ENCODE data around the gene RAMP1. TPM values are rescaled to one million over a fixed set of nuclear protein-coding genes. Genes with fewer than 3 reads are reported as not detected.

RAMP1 gene
- total RNA-seq, 1 experiment from 2014 or later: 23.4 TPM

DNA sequence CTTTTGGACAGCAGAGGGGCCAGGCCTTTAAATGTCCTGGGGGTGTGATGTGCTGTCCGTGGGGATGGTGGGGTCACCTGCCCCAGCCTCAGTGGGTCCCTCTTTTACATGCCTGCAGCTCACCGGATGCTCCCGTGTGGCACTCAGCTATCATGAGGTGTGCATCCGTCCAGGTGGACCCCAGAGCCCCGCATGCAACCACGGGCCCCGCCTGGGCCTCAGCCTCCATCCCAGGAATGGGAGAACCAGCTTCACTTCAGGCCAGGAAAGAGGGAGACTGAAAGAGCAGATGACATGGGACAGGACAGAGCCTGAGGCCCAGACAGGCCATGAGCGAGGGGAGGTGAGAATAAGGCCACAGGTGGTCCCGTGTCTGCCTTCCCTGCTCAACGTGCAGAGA is 37.5 kb downstream of the RAMP1 start:
- no TSS peak for BruUV-seq (replicated peaks)
- DNase-seq (ENCODE audit: low read depth, low spot score) (no peak), ATAC-seq (no peak)
- TF ChIP-seq SRF (IDR thresholded peaks at IDR 0.05; ENCODE audit: low read depth): no peak
- TF ChIP-seq, protein P1, sequence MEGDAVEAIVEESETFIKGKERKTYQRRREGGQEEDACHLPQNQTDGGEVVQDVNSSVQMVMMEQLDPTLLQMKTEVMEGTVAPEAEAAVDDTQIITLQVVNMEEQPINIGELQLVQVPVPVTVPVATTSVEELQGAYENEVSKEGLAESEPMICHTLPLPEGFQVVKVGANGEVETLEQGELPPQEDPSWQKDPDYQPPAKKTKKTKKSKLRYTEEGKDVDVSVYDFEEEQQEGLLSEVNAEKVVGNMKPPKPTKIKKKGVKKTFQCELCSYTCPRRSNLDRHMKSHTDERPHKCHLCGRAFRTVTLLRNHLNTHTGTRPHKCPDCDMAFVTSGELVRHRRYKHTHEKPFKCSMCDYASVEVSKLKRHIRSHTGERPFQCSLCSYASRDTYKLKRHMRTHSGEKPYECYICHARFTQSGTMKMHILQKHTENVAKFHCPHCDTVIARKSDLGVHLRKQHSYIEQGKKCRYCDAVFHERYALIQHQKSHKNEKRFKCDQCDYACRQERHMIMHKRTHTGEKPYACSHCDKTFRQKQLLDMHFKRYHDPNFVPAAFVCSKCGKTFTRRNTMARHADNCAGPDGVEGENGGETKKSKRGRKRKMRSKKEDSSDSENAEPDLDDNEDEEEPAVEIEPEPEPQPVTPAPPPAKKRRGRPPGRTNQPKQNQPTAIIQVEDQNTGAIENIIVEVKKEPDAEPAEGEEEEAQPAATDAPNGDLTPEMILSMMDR (IDR thresholded peaks at IDR 0.05 in 2 of 3, conservative IDR thresholded peaks at IDR 0.05 in 1 of 3; ENCODE audit: borderline replicate concordance in 1 of 3, insufficient read depth in 1 of 3, low read depth in 2 of 3, low read length in 2 of 3): no peak
- TF ChIP-seq SIN3A (IDR thresholded peaks at IDR 0.05; ENCODE audit: low read depth): no peak
- no peak for TF ChIP-seq EZH2 (IDR thresholded peaks at IDR 0.05)
- TF ChIP-seq, protein P2, sequence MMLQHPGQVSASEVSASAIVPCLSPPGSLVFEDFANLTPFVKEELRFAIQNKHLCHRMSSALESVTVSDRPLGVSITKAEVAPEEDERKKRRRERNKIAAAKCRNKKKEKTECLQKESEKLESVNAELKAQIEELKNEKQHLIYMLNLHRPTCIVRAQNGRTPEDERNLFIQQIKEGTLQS (IDR thresholded peaks at IDR 0.05): no peak
- no peak for TF ChIP-seq YY1 (IDR thresholded peaks at IDR 0.05; ENCODE audit: extremely low read depth, insufficient replicate concordance, low read depth, low read length)
- no peaks in the 10 kb centered on the region for H3K9me2 ChIP-seq (ENCODE audit: insufficient read depth)
- no peaks in the 10 kb centered on the region for H3K79me2 ChIP-seq (ENCODE audit: insufficient read depth, low read length)
- CTCF ChIA-PET: no interaction called here
- intact Hi-C loops (cut with micrococcal nuclease): no loop called here
- H4K20me1 ChIP-seq (ENCODE audit: insufficient read depth): no peaks in the 10 kb centered on the region
- peaks cover 2 to 11% of the 10 kb centered on the region in 2 experiments; a peak in 1 of 4 replicates for H3K4me1 ChIP-seq (ENCODE audit: control insufficient read depth in 1 of 2, insufficient read depth in 2 of 2, low read length in 2 of 2)
- H3K9me3 ChIP-seq (ENCODE audit: control insufficient read depth in 1 of 2, insufficient read depth in 1 of 2, low read depth in 1 of 2, low read length in 2 of 2): no peaks in the 10 kb centered on the region
- no peak overlapping the region for H3K9ac ChIP-seq (ENCODE audit: low read length)
- no peak overlapping the region for H2AFZ ChIP-seq (ENCODE audit: low read depth, low read length, poor library complexity, severe bottlenecking)
- POLR2A ChIA-PET: no interaction called here
- no peak overlapping the region for H3K4me2 ChIP-seq (ENCODE audit: low read length)
- H3K27me3 ChIP-seq (ENCODE audit: insufficient read depth, low read length): no peaks in the 10 kb centered on the region
- no peak overlapping the region for H3K4me3 ChIP-seq (replicated peaks in 1 of 2; ENCODE audit: low read depth in 1 of 2, low read length in 2 of 2)
- RAD21 ChIA-PET (ENCODE audit: low non-redundant PET in 1 of 2, low total read pairs in 2 of 2, uncharacterized antibody in 2 of 2, unreplicated experiment in 2 of 2): no interaction called here
- no peaks in the 10 kb centered on the region for H3K36me3 ChIP-seq (ENCODE audit: control insufficient read depth in 1 of 2, insufficient read depth in 2 of 2, low read length in 2 of 2)
- no peak overlapping the region for H3K27ac ChIP-seq (ENCODE audit: low read depth, low read length)

DNA sequence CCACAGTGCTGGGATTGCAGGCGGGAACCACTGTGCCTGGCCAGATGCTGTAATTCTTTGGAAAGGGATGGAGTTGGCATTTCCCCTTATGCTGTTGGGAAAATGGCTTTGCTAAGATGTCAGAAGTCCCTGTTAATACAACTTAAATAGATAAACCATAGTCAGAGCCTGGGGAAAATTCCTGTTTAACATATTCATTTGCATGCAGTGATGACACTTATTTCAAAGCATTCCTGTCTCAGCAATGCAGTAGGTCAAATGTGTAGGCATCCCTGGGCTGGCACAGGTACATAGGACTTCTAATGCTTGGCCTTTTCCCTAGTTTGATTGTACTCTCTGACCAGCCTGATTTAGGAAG is 38.6 kb downstream of the RAMP1 start:
- no peak overlapping the region for H3K4me3 ChIP-seq (replicated peaks in 1 of 2; ENCODE audit: low read depth in 1 of 2, low read length in 2 of 2)
- BruUV-seq (replicated peaks): no TSS peak
- H3K9me2 ChIP-seq (ENCODE audit: insufficient read depth): no peaks in the 10 kb centered on the region
- H3K4me1 ChIP-seq (ENCODE audit: control insufficient read depth in 1 of 2, insufficient read depth in 2 of 2, low read length in 2 of 2): peaks cover 2 to 12% of the 10 kb centered on the region in 2 experiments; a peak in 1 of 4 replicates
- H3K27ac ChIP-seq (ENCODE audit: low read depth, low read length): no peak overlapping the region
- ChIA-PET POLR2A (no interaction called here), RAD21 (ENCODE audit: low non-redundant PET in 1 of 2, low total read pairs in 2 of 2, uncharacterized antibody in 2 of 2, unreplicated experiment in 2 of 2) (no interaction called here), CTCF (no interaction called here)
- H3K27me3 ChIP-seq (ENCODE audit: insufficient read depth, low read length): no peaks in the 10 kb centered on the region
- H3K36me3 ChIP-seq (ENCODE audit: control insufficient read depth in 1 of 2, insufficient read depth in 2 of 2, low read length in 2 of 2): no peaks in the 10 kb centered on the region
- no peak overlapping the region for H3K9ac ChIP-seq (ENCODE audit: low read length)
- intact Hi-C loops (cut with micrococcal nuclease): no loop called here
- no peak overlapping the region for H2AFZ ChIP-seq (ENCODE audit: low read depth, low read length, poor library complexity, severe bottlenecking)
- no peak overlapping the region for H3K4me2 ChIP-seq (ENCODE audit: low read length)
- no peaks in the 10 kb centered on the region for H3K9me3 ChIP-seq (ENCODE audit: control insufficient read depth in 1 of 2, insufficient read depth in 1 of 2, low read depth in 1 of 2, low read length in 2 of 2)
- ATAC-seq (no peak), DNase-seq (ENCODE audit: low read depth, low spot score) (no peak)
- no peaks in the 10 kb centered on the region for H3K79me2 ChIP-seq (ENCODE audit: insufficient read depth, low read length)
- H4K20me1 ChIP-seq (ENCODE audit: insufficient read depth): no peaks in the 10 kb centered on the region
- TF ChIP-seq FOSL1 (IDR thresholded peaks at IDR 0.05; ENCODE audit: low read depth): no peak
- TF ChIP-seq YY1 (IDR thresholded peaks at IDR 0.05; ENCODE audit: extremely low read depth, insufficient replicate concordance, low read depth, low read length): no peak
- TF ChIP-seq EGR1 (IDR thresholded peaks at IDR 0.05; ENCODE audit: low read depth): no peak
- TF ChIP-seq CEBPB (IDR thresholded peaks at IDR 0.05; ENCODE audit: low read depth): no peak
